Ectodermal cell (in vitro differentiated cells): ENCODE results near the gene CPHXL2.

Source experiments
- H3K27ac ChIP-seq: 2 replicates; pipeline ENCODE4 v1.7.0; 2013; ENCODE audit warnings: mild to moderate bottlenecking, low read depth, low read length; ENCODE audit not compliant: insufficient read depth, poor library complexity, severe bottlenecking
- H3K27me3 ChIP-seq: 2 replicates; pipeline ENCODE4 v1.7.0; 2013; ENCODE audit warnings: mild to moderate bottlenecking, low read length; ENCODE audit not compliant: insufficient read depth, control insufficient read depth, poor library complexity, severe bottlenecking
- H3K36me3 ChIP-seq: one replicate; pipeline ENCODE4 v1.7.0; 2013; ENCODE audit warnings: low read length; ENCODE audit not compliant: control insufficient read depth, insufficient read depth
- H3K4me1 ChIP-seq: one replicate; pipeline ENCODE4 v1.7.0; 2013; ENCODE audit warnings: low read length; ENCODE audit not compliant: control insufficient read depth, insufficient read depth
- H3K4me3 ChIP-seq: 2 replicates; pipeline ENCODE4 v1.7.0; 2013; ENCODE audit warnings: low read depth, low read length, control low read depth; ENCODE audit not compliant: insufficient read depth
- H3K9me3 ChIP-seq: 2 replicates; pipeline ENCODE4 v1.7.0; 2013; ENCODE audit warnings: mild to moderate bottlenecking, low read length, moderate library complexity; ENCODE audit not compliant: control insufficient read depth
- WGBS, 2 experiments: methylation state at CpG; one replicate each; pipeline ENCODE4 v1.1.7; 2013; ENCODE audit warnings: missing lambda C conversion rate in 2 of 2; 5-methylcytosine and 5-hydroxymethylcytosine counted together

The CPHXL2 gene

GRCh38 chr16:75682308-75682707 is 5.5 kb upstream of the CPHXL2 start:
- WGBS, 2 experiments: 91 to 93% methylated on average over 14 of the region's 14 CpGs
- Histone ChIP-seq H3K9me3 (no peaks in the 10 kb centered on the region), H3K4me1 (no peaks in the 10 kb centered on the region), H3K36me3 (no peaks in the 10 kb centered on the region), H3K27me3 (no peaks in the 10 kb centered on the region), H3K27ac (no peak overlapping the region), H3K4me3 (no peak overlapping the region)

- H3K4me3 ChIP-seq: no peak overlapping the region
- no peaks in the 10 kb centered on the region for H3K4me1 ChIP-seq
- H3K27me3 ChIP-seq: no peaks in the 10 kb centered on the region
- WGBS, 2 experiments: 92 to 94% methylated on average over 5 of the region's 5 CpGs
- H3K36me3 ChIP-seq: no peaks in the 10 kb centered on the region
- no peaks in the 10 kb centered on the region for H3K9me3 ChIP-seq
- no peak overlapping the region for H3K27ac ChIP-seq
These were observed 2.6 kb upstream of the CPHXL2 start for GRCh38 chr16:75679366-75679765.

GRCh38 chr16:75667503-75667902 is 9.3 kb downstream of the CPHXL2 start:
- Histone ChIP-seq H3K9me3 (no peaks in the 10 kb centered on the region), H3K27me3 (no peaks in the 10 kb centered on the region), H3K4me3 (no peak overlapping the region), H3K4me1 (no peaks in the 10 kb centered on the region), H3K27ac (no peak overlapping the region), H3K36me3 (no peaks in the 10 kb centered on the region)

GRCh38 chr16:75660726-75661302 is 16.0 kb downstream of the CPHXL2 start:
- Histone ChIP-seq H3K27me3 (no peaks in the 10 kb centered on the region), H3K4me1 (no peaks in the 10 kb centered on the region), H3K9me3 (no peaks in the 10 kb centered on the region), H3K27ac (no peak overlapping the region), H3K36me3 (peaks cover 12% of the 10 kb centered on the region), H3K4me3 (no peak overlapping the region)
- 93 to 98% methylated on average over 3 to 4 of the region's 4 CpGs for WGBS, 2 experiments

GRCh38 chr16:75660321-75660720 is 16.5 kb downstream of the CPHXL2 start:
- 94 to 97% methylated on average over 6 of the region's 6 CpGs for WGBS, 2 experiments
- H3K27me3 ChIP-seq: no peaks in the 10 kb centered on the region
- H3K36me3 ChIP-seq: peaks cover 16% of the 10 kb centered on the region

GRCh38 chr16:75658175-75658574 is 18.6 kb downstream of the CPHXL2 start:
- Histone ChIP-seq H3K27me3 (no peaks in the 10 kb centered on the region), H3K4me1 (no peaks in the 10 kb centered on the region), H3K9me3 (no peaks in the 10 kb centered on the region), H3K27ac (no peak overlapping the region), H3K36me3 (peaks cover 21% of the 10 kb centered on the region), H3K4me3 (no peak overlapping the region)
- WGBS, 2 experiments: 90 to 95% methylated on average over 2 of the region's 2 CpGs

More at GRCh38 chr16:75660321-75660720, 16.5 kb downstream of the CPHXL2 start:
- Histone ChIP-seq H3K27ac (no peak overlapping the region), H3K4me1 (no peaks in the 10 kb centered on the region), H3K4me3 (no peak overlapping the region), H3K9me3 (no peaks in the 10 kb centered on the region)

GRCh38 chr16:75653922-75654321 is 22.9 kb downstream of the CPHXL2 start:
- WGBS, 2 experiments: 79 to 100% methylated on average over 1 of the region's 1 CpG
- H3K27ac ChIP-seq: no peak overlapping the region
- no peaks in the 10 kb centered on the region for H3K27me3 ChIP-seq
- no peaks in the 10 kb centered on the region for H3K9me3 ChIP-seq
- H3K4me1 ChIP-seq: peaks cover 10% of the 10 kb centered on the region
- peaks cover 21% of the 10 kb centered on the region for H3K36me3 ChIP-seq
- no peak overlapping the region for H3K4me3 ChIP-seq

GRCh38 chr16:75648265-75649076 is 28.3 kb downstream of the CPHXL2 start:
- WGBS, 2 experiments: 0 to 1% methylated on average over 62 of the region's 62 CpGs
- Histone ChIP-seq H3K4me3 (peak overlapping the region; percentile 98), H3K4me1 (peaks cover 14% of the 10 kb centered on the region), H3K36me3 (no peaks in the 10 kb centered on the region), H3K9me3 (no peaks in the 10 kb centered on the region), H3K27ac (peak overlapping the region; percentile 83), H3K27me3 (no peaks in the 10 kb centered on the region)

GRCh38 chr16:75647492-75648264 is 29.1 kb downstream of the CPHXL2 start, which contains the start of the genes KARS1 and TERF2IP:
TSS of gene KARS1 (minus strand) at chr16:75647665. CDS start at chr16:75647639, 26 bp downstream.
TSS of gene TERF2IP (plus strand) at chr16:75647773. CDS start at chr16:75647883, 110 bp downstream.
- Histone ChIP-seq H3K4me3 (peak within 1 kb of the TSS; percentile 98), H3K27me3 (no peaks in the 10 kb centered on the region), H3K9me3 (no peaks in the 10 kb centered on the region), H3K27ac (peak within 1 kb of the TSS; percentile 83), H3K4me1 (peaks cover 14% of the 10 kb centered on the region), H3K36me3 (no peaks in the 10 kb centered on the region)
- 0% methylated on average over 76 of the region's 76 CpGs for WGBS, 2 experiments

- peak overlapping the region; percentile 98 for H3K4me3 ChIP-seq
- H3K36me3 ChIP-seq: no peaks in the 10 kb centered on the region
- no peaks in the 10 kb centered on the region for H3K9me3 ChIP-seq
- H3K4me1 ChIP-seq: peaks cover 14% of the 10 kb centered on the region
- 0% methylated on average over 18 of the region's 18 CpGs for WGBS, 2 experiments
- no peaks in the 10 kb centered on the region for H3K27me3 ChIP-seq
- H3K27ac ChIP-seq: no peak overlapping the region
These were observed 29.7 kb downstream of the CPHXL2 start for GRCh38 chr16:75647112-75647491.
